AG08396 (cell line): ENCODE measurements around the gene PTCD3.

Experiments used
- DNase-seq: peaks from one replicate; pipeline ENCODE4 v3.0.0; 2012; ENCODE audit warnings: low spot score, mixed read lengths

Gene PTCD3

DNA sequence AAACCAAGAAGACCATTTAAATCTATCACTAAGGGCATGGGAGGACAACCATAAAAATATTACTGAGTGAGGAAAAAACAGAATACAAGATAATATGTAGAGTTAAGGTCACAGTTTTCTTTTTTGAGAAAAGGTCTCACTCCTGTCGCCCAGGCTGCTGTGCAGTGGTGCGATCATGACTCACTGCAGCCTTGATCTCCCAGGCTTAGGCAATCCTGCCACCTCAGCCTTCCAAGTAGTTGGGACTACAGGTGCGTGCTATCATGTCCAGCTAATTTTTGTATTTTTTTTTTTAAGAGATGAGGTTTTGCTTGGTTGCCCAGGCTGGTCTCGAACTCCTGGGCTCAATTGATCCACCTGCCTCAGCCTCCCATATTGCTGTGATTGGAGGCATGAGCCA, 24.3 kb upstream of the PTCD3 start:
- DNase-seq: no peak

GRCh38 chr2:86082756-86083155, 23.3 kb upstream of the PTCD3 start:
- no peak for DNase-seq

- DNase-seq: no peak
Measured at GRCh38 chr2:86087936-86088850, 17.8 kb upstream of the PTCD3 start.

GRCh38 chr2:86094229-86094628, 11.8 kb upstream of the PTCD3 start:
- DNase-seq: no peak

DNA sequence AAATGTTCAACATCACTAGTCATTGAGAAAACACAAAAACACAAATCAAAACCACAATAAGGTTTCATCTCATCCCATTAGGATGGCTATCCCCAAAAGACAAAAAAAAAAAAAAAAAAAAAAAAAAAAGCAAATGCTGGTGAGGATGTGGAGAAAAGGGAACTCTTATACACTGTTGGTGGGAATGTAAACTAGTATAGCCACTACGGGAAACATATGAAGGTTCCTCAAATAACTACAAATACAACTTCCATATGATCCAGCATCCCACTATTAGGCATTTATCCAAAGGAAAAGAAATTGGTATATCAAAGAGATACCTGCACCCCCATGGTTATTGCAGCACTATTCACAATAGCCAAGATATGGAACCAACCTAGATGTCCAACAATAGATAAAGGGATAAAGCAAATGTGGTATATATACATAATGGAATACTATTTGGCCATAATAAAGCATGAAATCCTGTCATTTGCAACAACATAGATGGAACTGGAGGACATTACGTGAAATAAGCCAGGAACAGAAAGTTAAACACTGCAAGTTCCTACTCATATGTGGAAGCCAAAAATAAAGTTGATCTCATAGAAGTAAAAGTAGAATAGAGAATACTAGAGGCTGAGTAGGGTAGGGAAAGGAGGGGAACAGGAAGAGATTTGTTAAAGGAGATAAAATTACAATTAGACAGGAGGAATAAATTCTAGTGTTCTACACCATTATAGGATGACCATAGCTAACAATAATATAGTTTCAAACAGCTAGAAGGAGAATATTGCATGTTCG, 8.7 kb upstream of the PTCD3 start:
- no peak for DNase-seq

- DNase-seq: no peak
Measured at GRCh38 chr2:86097913-86098312, 8.1 kb upstream of the PTCD3 start.

DNA sequence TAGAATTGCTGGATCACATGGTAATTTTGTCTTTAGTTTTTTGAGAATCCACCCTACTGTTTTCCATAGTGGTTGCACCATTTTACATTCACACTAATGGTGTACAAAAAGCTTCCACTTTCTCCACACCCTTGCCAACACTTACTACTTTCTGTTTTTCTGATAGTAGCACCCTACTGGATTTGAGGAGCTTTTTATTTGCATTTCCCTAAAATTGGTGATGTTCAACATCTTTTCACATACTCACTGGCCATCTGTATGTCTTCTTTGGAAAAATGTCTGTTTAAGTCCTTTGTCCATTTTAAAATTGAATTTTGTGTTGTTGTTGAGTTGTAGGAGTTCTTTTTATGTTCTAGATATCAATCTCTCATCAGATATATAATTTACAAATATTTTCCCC, 3.9 kb upstream of the PTCD3 start:
- no peak for DNase-seq

GRCh38 chr2:86105252-86105968, 625 bp upstream of the PTCD3 start, which contains the start of gene POLR1A:
Gene POLR1A, minus strand, starts transcription at chr2:86105886. Its CDS starts 110 bp downstream, at chr2:86105776.
- peak; percentile 79 for DNase-seq

GRCh38 chr2:86107031-86107430, 996 bp downstream of the PTCD3 start:
- no peak for DNase-seq

DNA sequence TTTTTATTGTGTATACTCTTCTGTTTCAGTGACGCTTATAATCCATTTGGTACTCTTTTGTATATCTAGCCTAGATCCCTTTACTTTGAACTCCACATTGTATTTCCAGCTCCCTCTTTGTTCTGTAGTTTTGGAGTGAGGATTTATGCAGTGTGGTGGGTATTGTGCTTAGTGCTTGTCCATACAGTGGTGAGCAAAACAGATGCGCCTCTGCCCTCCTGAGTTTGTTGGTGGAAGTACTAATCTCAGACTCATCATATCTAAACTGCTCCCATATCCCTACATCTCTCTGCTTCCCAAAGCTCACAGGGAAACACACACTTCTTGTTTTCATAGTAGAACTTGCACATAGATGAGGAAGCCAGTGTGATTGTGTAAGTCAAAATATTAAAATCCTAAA, 12.1 kb downstream of the PTCD3 start:
- no peak for DNase-seq

GRCh38 chr2:86123328-86123925, 17.4 kb downstream of the PTCD3 start:
- no peak for DNase-seq

DNA sequence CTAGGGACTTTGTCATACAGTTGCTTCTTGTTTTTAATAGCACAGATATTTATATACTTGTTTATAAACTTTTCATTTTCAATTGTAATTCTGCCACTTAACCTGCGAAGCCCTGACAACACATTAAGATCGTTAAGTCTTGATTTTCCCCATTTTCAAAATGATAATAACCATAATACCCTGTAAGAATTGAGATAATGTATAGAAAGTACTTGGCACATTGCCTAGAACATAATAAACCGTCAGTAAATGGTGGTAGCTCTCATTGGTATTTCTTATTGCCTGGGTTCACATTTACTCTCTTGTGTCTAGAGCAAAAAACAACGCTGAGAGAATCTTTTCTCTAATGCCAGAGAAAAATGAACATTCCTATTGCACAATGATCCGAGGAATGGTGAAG, 18.6 kb downstream of the PTCD3 start:
- DNase-seq: no peak

GRCh38 chr2:86134709-86135108, 28.7 kb downstream of the PTCD3 start:
- no peak for DNase-seq

DNA sequence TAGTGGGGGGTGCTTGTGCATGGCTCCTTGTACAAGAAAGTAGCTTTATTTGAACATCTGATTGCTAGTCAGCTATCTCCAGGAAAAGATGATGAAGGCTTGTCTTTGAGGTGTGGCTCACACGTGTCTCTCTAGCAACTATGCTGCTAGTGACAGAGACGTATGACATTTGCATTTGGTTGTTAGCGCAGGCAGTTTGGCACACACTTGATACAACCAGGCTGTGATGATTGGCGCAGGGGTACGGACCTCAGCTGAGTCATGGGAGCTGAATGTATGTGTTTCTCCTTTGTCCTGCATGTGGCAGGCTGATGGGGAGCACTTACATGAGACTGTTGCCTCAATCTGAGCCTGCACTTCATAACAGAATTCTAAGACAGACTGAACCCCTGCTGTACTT, 29.6 kb downstream of the PTCD3 start:
- DNase-seq: no peak

DNA sequence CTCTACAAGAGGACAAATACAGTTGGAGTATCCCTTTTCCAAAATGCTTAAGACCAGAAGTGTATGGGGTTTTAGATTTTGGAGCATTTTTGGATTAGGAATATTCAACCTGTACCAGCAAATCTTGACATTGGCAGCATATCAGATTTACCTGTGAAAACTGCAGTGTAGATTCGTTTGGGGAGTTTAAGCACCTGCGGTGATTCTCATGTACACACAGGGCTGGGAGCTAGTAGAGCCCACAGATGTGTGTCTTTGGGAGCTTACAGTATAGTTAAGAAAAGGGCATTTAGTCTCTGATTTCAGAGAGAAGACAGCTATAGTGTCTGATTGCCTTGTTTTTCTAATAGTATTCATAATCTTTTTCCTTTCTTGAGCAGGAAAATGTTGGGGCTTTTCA, 30.1 kb downstream of the PTCD3 start:
- no peak for DNase-seq

DNA sequence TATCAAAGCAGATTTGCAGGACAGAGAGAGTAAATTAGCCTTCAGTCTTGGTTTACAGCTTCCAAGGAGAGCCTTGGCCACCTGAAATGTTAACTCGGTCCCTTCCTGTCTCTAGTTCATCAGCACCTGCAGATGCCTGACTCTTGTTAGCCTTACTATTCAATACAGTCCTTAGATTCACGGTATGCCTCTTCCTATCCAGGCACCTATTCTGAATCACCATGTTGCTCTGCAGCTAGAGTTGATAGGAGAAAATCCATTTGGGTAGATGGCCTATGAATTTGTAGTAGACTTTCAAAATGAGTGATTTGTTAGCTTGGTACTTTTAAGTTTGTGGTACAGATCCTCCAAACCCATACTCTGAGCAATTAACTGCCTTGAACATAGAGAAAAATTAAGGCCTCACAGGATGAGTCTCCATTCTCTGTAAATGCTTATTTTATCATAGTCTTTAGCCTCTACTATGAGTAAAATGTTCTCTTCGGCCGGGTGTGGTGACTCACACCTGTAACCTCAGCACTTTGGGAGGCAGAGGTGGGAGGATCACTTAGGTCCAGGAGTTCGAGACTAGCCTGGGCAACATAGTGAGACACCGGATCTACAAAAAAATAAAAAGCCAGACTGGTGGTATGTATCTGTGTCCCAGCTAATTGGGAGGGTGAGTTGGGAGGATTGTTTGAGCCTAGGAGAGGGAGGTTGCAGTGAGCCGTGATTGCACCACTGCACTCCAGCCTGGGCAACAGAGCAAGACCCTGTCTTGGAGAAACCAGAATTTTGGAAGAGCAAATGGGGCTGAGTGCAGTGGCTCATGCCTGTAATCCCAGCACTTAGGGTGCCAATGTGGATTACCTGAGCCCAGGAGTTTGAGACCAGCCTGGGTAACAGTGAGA, 32.9 kb downstream of the PTCD3 start:
- no peak for DNase-seq

DNA sequence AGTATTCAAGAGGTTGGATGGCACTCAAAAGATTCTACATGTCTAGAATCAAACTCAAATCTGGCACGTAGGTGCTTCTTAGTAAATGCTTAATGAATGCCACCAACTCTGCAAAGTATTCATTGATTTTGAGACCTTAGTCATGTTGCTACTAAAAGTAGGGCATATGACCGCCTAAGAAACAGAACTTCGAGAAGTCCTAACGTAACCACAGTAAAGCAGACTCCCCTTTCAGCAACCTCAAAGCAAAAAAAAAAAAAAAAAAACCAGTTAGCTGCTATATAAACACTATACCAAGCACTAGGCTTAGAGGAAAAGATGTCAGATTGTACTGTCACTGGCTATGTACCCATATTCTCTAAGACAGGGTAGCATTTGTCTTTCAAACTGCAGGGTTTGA, 33.9 kb downstream of the PTCD3 start:
- no peak for DNase-seq

DNA sequence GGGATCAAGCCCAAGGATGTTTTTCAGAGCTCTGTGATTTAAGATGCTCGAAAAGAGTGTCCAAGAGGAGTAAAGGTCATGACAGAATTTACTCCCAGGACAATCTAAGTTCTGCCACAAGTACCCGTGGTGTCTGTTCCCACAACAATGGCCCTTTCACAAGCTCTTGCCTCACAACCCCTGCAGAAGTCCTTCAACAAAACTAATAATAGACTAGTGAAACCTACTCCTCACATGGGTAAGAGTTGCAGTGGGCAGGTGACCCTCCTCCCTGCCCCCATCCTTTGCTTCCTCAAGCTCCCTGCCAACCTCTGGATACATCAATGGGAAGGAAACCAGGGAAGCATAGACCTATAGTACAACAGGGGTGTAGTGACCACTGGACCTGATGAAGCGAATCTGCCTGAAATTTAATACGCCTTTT, 34.9 kb downstream of the PTCD3 start:
- no peak for DNase-seq

- no peak for DNase-seq
Measured at GRCh38 chr2:86142436-86143257, 36.6 kb downstream of the PTCD3 start.

GRCh38 chr2:86143307-86143706, 37.3 kb downstream of the PTCD3 start:
- no peak for DNase-seq
